Adrenal gland (tissue), 12 donors: Measurements from ENCODE around the gene SLC1A2. TPM values are rescaled to one million over a fixed set of nuclear protein-coding genes. Genes with fewer than 3 reads are reported as not detected.
A peak's percentile ranks its signal among the peaks of the same experiment; 100 is the strongest.

Experiments
- DNase-seq, 7 donors: peaks; one replicate each; pipeline ENCODE4 v3.0.0-alpha.2; 2019 to 2020
- H3K27ac ChIP-seq, 5 donors: fragments of 200-600 bp; sonication (generic) in 4 of 5; 1 replicate in 3 of 5; 2 replicates in 2 of 5; pipeline versions ENCODE4 v1.5.1 to v1.8.0; 2016 to 2020; ENCODE audit warnings: mild to moderate bottlenecking in 1 of 5
- H3K27me3 ChIP-seq: fragments of 200-600 bp; 2 replicates; pipeline ENCODE4 v1.8.0; 2021
- H3K36me3 ChIP-seq, 2 donors: fragments of 200-600 bp; replicated peaks in 1 of 2; 1 replicate in 1 of 2; 2 replicates in 1 of 2; pipeline versions ENCODE4 v1.5.1 to v1.8.0; 2018 to 2022
- H3K4me1 ChIP-seq, 2 donors: fragments of 200-600 bp; replicated peaks in 1 of 2; 1 replicate in 1 of 2; 2 replicates in 1 of 2; pipeline versions ENCODE4 v1.5.1 to v1.8.0; 2018 to 2021
- H3K4me3 ChIP-seq, 4 donors: fragments of 200-600 bp; sonication (generic) in 3 of 4; one replicate each; pipeline ENCODE4 v1.5.1; 2016 to 2018
- H3K9me3 ChIP-seq, 3 donors: fragments of 200-600 bp; sonication (generic) in 1 of 3; replicated peaks in 1 of 3; 1 replicate in 2 of 3; 2 replicates in 1 of 3; pipeline versions ENCODE4 v1.5.1 to v1.8.0; 2016 to 2021
- CTCF ChIP-seq, 6 experiments: fragments of 450-650 bp in 4 of 6; fragments of 200-600 bp in 2 of 6; sonication (generic) in 1 of 6; IDR thresholded peaks; 1 replicate in 5 of 6; 2 replicates in 1 of 6; pipeline versions ENCODE4 v1.5.1 to v1.8.0; 2016 to 2021; ENCODE audit warnings: antibody characterized with exemption in 6 of 6, mild to moderate bottlenecking in 2 of 6, moderate library complexity in 1 of 6
- POLR2A ChIP-seq, 2 donors: fragments of 450-650 bp; IDR thresholded peaks; one replicate each; pipeline ENCODE4 v1.6.1; 2017; ENCODE audit warnings: antibody characterized with exemption in 2 of 2, mild to moderate bottlenecking in 2 of 2, moderate library complexity in 1 of 2
- WGBS, 4 donors: extraction: QIAGEN DNeasy Blood & Tissue Kit in 2 of 4; methylation state at CpG; one replicate each; pipeline versions ENCODE4 v1.1.5 to v1.1.7; 2013 to 2017; 5-methylcytosine and 5-hydroxymethylcytosine counted together
- intact Hi-C, 2 donors: fragments of 100-400 bp; cut with DNase I; formaldehyde crosslinking; loops; one replicate each; pipeline versions ENCODE4 v1.14.1 to v1.15.0; 2022 to 2023
- polyA plus RNA-seq, 3 donors: library from polyadenylated mRNA; stranded (reverse); fragments of 200-250 nt in 2 of 3; fragments of 350-450 nt in 1 of 3; fragmentation: Illumina TruSeq in 1 of 3; extraction: RNeasy Lipid Tissue Mini Kit (QIAGEN cat#74804) in 1 of 3; gene quantifications; one replicate each; pipeline ENCODE4 v1.2.3, GENCODE V29; 2013 to 2014
- total RNA-seq, 9 donors: library from RNA; depleted of rRNA in 4 of 9; stranded (reverse); fragments of >200 nt in 4 of 9; fragments of 120-200 nt in 1 of 9; fragmentation: NEBNext Ultra II Directional in 1 of 9; extraction: Animal tissue kit (Norgen Biotek cat#: 25700) in 1 of 9; gene quantifications; one replicate each; pipeline versions ENCODE4 v1.1.0 to v1.2.4, GENCODE V29; 2013 to 2023
- donor health status: healthy with polysubstance abuse.
- donor health status: Bipolar disorder and iron deficiency.
- donor health status: DM: yes; HTN: yes; CAD: no.
- donor health status: DM: no; HTN: no; CAD: no.
- donor health status: DM: no; HTN: no; CAD: no.
- donor health status: DM: yes; HTN: yes; CAD: no.

Gene SLC1A2
- total and polyA plus RNA-seq, 12 donors = 1.4 to 517 (median 8.7) TPM

GRCh38 chr11:35247428-35247827 is 171.9 kb downstream of the SLC1A2 start:
- H3K36me3 ChIP-seq = no peaks in the 10 kb centered on the region
- H3K4me1 ChIP-seq = no peaks in the 10 kb centered on the region
- TF ChIP-seq CTCF (IDR thresholded peaks at IDR 0.05) = no peak
- no peaks in the 10 kb centered on the region for H3K27me3 ChIP-seq
- H3K4me3 ChIP-seq = no peak overlapping the region
- DNase-seq = peak in 2 of 7 donors; percentile 9 to 27
- H3K9me3 ChIP-seq = no peaks in the 10 kb centered on the region
- H3K27ac ChIP-seq = no peak overlapping the region
- intact Hi-C loops = no loop called here
- WGBS, 4 donors = 85 to 94% (median 90%) methylated on average over 3 of the region's 3 CpGs

GRCh38 chr11:35246745-35247144 is 172.6 kb downstream of the SLC1A2 start:
- Histone ChIP-seq H3K27ac (no peak overlapping the region), H3K27me3 (no peaks in the 10 kb centered on the region), H3K4me3 (no peak overlapping the region), H3K4me1 (no peaks in the 10 kb centered on the region), H3K36me3 (no peaks in the 10 kb centered on the region), H3K9me3 (no peaks in the 10 kb centered on the region)
- TF ChIP-seq POLR2A (IDR thresholded peaks at IDR 0.05) = no peak
- TF ChIP-seq CTCF (IDR thresholded peaks at IDR 0.05) = no peak
- intact Hi-C loops = no loop called here
- DNase-seq = no peak
- WGBS, 4 donors = 43 to 59% (median 55%) methylated on average over 2 of the region's 2 CpGs

GRCh38 chr11:35245786-35246185 is 173.6 kb downstream of the SLC1A2 start:
- Histone ChIP-seq H3K27me3 (no peaks in the 10 kb centered on the region), H3K27ac (no peak overlapping the region), H3K4me3 (no peak overlapping the region), H3K36me3 (no peaks in the 10 kb centered on the region), H3K9me3 (no peaks in the 10 kb centered on the region), H3K4me1 (no peaks in the 10 kb centered on the region)
- TF ChIP-seq CTCF (IDR thresholded peaks at IDR 0.05) (no peak), POLR2A (IDR thresholded peaks at IDR 0.05) (no peak)
- WGBS, 4 donors = 62 to 74% (median 65%) methylated on average over 1 of the region's 1 CpG; no CpG with 5 or more reads in 1 of the 4 donors
- intact Hi-C loops = no loop called here
- DNase-seq = no peak

GRCh38 chr11:35245056-35245455 is 174.3 kb downstream of the SLC1A2 start:
- Histone ChIP-seq H3K4me1 (no peaks in the 10 kb centered on the region), H3K36me3 (no peaks in the 10 kb centered on the region), H3K9me3 (no peaks in the 10 kb centered on the region), H3K4me3 (no peak overlapping the region), H3K27me3 (no peaks in the 10 kb centered on the region), H3K27ac (no peak overlapping the region)
- intact Hi-C loops = no loop called here
- 86 to 94% (median 89%) methylated on average over 4 of the region's 4 CpGs for WGBS, 4 donors
- no peak for DNase-seq
- TF ChIP-seq CTCF (IDR thresholded peaks at IDR 0.05) = no peak
- no peak for TF ChIP-seq POLR2A (IDR thresholded peaks at IDR 0.05)
